HG02884 (cell line): Measurements from ENCODE around the gene RNF123.
"Not testable (repeated sequence)": the region's sequence is repeated elsewhere in the genome, so short reads cannot be mapped to it uniquely, and the experiment has no call there.

ENCODE experiments used
- ATAC-seq: cut with Tn5 transposase; IDR thresholded peaks from one replicate; pipeline ENCODE4 v1.9.1; 2021; ENCODE audit warnings: mild to moderate bottlenecking, moderate library complexity; ENCODE audit not compliant: unreplicated experiment

Gene RNF123

GRCh38 chr3:49675912-49676311 is 13.4 kb upstream of the RNF123 start:
- ATAC-seq: no peak

GRCh38 chr3:49680493-49681231 is 8.7 kb upstream of the RNF123 start:
- no peak for ATAC-seq

- ATAC-seq: no peak
Measured at GRCh38 chr3:49681232-49681522, 8.2 kb upstream of the RNF123 start.

GRCh38 chr3:49681543-49681942 is 7.8 kb upstream of the RNF123 start:
- ATAC-seq: no peak

DNA sequence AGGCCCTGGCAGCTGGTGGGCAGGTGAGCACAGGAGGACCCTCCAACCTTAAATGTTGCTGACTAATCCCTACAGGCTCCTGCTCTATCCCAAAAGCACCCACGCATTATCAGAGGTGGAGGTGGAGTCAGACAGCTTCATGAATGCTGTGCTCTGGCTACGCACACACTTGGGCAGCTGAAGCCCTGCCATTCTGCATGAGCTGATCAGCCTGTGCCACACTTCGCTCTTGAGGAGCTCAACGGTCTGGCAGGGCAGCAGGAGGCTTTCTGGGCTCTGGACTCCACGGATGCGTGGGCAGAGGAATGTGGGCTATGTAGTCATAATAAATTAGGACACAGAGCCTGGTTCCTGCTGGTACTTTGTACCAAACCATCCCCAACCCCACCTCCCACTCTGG is 6.2 kb upstream of the RNF123 start:
- no peak for ATAC-seq

- ATAC-seq: not testable (repeated sequence)
Measured at GRCh38 chr3:49684453-49684852, 4.9 kb upstream of the RNF123 start.

DNA sequence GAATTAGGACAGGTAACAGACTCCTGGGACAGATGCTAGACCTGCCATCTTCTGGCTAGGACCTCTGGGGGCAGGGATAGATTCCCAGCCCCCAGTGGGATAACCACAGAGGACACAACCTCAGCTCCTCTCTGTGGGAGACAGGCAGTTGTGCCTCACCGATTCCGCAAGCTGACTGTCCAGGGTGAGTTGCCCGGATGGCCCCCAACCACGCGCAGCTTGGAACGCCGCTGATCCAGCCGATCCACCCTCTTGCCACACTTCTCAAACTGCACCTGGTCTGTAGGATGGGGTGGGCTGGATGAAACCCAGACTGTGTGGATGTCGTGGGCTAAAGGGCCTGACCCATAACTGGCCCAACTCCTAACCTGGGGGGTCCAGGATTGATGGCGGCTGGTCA is 4.3 kb upstream of the RNF123 start:
- ATAC-seq: not testable (repeated sequence)

DNA sequence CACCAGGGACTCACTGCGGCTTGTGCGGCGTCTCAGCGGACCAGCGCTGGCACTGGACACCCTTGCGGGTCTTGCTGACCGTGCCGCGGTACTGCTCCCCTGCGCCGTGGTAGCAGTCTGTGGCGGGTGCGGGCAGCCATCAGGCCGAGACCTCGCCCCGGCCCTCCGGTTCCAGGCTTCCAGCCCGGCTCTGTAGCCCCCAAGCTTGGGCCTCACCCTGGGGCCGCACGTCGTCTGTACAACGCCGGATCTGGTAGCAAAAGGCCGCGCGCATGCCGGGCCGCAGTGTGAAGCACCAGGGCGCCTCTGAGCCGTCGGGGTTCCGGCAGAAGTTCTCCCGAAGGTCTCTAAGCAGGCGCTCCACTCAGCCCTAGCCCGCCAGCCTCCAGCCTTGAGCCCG is 3.5 kb upstream of the RNF123 start:
- not testable (repeated sequence) for ATAC-seq

DNA sequence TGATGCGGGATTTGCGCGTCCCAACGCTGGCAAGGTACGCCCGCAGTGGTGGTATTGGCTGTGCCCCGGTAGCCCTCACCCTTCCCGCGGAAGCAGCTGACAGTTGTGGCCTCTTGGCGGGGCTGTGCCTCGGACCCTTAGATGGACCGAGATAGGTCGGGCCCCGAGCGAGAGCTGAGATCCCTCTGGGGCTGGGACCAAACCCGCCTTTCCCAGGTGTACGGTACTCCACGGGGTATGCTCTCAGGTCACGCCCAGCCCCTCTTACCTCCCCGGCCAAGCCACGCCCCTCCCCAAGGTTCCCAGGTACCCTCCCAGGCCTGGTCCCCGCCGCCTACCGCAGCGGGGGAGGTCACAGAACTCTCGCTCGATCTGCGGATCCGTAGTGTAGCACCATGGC is 3.0 kb upstream of the RNF123 start:
- ATAC-seq: not testable (repeated sequence)

DNA sequence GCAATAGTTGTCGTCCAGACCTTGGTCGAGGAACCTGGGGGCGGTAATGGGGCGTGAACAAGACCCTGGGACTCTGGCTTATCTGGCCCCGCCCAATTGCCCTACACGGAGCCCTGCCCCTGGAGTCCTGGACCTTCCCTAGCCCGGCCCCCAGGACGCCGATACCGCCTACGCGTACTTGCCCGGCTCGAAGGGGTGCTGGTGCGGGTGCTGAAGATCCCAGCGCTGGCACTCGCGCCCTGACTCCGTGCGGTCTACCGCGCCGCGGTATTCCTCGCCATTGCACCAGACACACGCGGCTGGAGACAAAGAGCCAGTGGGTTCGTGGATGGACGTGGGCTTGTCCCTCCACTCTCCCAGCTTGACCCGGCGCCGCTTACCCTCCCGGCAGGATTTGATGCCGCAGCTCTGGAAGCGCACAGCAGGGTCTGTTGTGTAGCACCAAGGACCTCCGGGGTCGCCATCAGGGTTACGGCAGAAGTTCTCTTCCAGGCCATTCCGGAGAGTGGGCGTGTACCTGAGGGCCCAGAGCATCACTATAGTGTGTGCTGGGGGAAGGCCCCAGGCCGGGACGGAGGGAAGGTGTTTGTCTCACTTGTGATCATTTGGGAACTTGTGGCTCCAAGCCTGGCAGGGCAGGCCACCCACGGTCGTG is 2.5 kb upstream of the RNF123 start:
- not testable (repeated sequence) for ATAC-seq

- not testable (repeated sequence) for ATAC-seq
Measured at GRCh38 chr3:49687424-49687795, 1.9 kb upstream of the RNF123 start.

DNA sequence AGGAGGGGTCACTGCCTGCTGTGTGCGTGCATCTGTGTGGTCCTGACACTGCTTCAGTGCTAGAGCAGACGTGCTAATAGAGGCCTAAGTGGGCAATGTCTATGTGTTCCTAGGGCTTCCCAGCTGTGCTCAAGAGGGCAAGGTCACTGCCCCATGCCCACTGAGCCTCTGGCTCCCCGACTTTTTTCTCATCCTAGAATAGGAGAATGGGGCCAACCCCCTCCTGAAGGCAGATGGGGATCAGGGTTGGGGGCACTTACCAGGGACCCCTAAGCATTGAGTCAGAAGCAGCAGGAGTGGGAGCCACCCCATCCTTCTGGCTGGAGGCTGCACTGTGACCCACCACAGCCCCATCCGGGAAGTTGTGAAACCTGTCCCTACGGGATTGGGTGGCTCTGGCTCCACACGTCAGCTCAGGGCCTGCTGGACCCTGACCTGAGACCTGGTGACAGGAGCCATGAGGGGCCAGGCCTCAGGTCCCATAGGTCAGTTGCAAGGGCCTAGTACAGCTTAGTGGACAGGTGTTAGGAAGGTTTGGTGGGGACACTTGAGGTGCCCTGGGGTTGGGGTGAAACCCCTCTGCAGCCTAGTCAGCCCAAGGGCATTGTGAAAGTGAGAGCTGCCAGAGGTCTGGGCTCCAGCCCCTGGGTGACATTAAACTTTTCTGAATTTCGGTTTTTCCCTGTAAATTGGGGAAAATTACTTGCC is 865 bp upstream of the RNF123 start:
- ATAC-seq: not testable (repeated sequence)

GRCh38 chr3:49689908-49690624 is 709 bp downstream of the RNF123 start:
- not testable (repeated sequence) for ATAC-seq

DNA sequence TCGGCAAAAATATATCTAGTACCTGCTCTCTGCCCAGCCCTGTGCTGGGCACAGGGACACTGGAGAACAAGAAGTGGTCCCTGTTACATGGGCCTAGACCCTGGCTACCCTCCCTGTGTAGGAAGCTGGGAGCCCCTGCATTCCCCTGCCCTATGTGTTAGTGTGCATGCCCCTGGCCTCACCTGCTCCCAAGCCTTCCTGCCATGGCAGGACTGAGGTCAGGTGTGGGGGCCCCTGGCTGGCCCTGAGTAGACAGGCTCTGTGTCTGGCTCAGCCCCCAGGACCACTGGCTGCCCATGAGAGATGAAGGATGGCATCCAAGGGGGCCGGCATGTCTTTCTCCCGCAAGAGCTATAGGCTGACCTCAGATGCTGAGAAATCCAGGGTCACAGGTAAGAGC is 1.5 kb downstream of the RNF123 start:
- ATAC-seq: not testable (repeated sequence)

DNA sequence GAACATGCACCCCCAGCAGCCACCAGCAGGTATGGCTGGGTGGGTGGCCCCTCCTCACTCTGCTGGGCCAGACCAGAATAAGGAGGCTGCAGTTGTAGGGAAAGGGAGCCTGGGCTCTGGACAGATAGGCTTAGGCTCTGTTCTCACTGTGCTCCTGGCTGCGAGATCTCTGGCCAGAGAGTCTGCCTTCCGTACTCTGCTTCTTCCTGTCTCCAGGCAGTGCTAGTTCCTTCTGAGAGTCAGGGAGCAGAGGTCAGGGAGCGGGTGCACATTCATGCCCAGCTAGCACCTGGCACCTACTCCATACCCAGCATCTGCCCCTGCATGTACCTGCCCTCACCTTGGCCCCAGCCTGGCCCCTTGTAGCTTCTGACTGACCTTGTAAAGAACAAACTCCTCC is 2.1 kb downstream of the RNF123 start:
- not testable (repeated sequence) for ATAC-seq

GRCh38 chr3:49694409-49695070 is 5.2 kb downstream of the RNF123 start:
- ATAC-seq: not testable (repeated sequence)

- ATAC-seq: not testable (repeated sequence)
Measured at GRCh38 chr3:49695350-49696015, 6.1 kb downstream of the RNF123 start.

GRCh38 chr3:49699281-49699979 is 10.1 kb downstream of the RNF123 start:
- ATAC-seq: no peak

DNA sequence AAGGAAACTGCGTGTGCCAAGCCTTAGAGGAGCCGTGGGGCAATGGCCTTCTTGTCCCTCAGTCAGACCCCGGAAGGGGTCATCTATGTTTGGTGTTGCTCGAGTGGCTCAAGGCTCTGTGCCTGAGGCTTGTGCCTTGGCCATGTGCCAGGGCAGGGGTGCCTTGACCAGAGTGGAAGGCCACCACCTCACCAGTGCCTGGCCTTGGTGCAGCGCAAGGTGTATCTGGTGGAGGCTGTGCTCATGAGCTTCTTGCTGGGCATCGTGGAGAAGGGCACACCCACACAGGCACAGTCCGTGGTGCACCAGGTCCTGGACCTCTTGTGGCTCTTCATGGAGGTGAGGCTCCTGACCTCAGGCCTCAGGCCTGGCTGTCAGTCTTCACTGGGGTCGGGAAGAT is 10.7 kb downstream of the RNF123 start:
- no peak for ATAC-seq
